ENCODE measurements around the gene SLC35F1. TPM values are rescaled to one million over a fixed set of nuclear protein-coding genes. Genes with fewer than 3 reads are reported as not detected.

Gene SLC35F1
- total and polyA plus RNA-seq, 2 experiments from 2014 or later: not detected

- H3K4me2 ChIP-seq (ENCODE audit: unreplicated experiment): no peak overlapping the region
- H3K4me3 ChIP-seq: no peak overlapping the region
- DNase-seq: no peak
- TF ChIP-seq EZH2phosphoT487 (IDR thresholded peaks at IDR 0.05; ENCODE audit: insufficient read depth, low read depth) (no peak), EZH2 (IDR thresholded peaks at IDR 0.05; ENCODE audit: insufficient read depth, poor library complexity, severe bottlenecking) (no peak)
- in situ Hi-C loops (cut with MboI): no loop called here
- no peaks in the 10 kb centered on the region for H3K36me3 ChIP-seq (ENCODE audit: low read depth)
- H3K4me1 ChIP-seq (ENCODE audit: insufficient read depth): no peaks in the 10 kb centered on the region
- H3K79me2 ChIP-seq (ENCODE audit: insufficient read depth): no peaks in the 10 kb centered on the region
- H3K9me2 ChIP-seq (ENCODE audit: insufficient read depth): no peaks in the 10 kb centered on the region
- H2AFZ ChIP-seq: no peak overlapping the region
- no peak overlapping the region for H3K9ac ChIP-seq
- 4 to 8% methylated on average over 1 of the region's 1 CpG for WGBS, 2 experiments (ENCODE audit: low coverage in 1 of 2, low lambda C conversion rate in 2 of 2, missing lambda C conversion rate in 2 of 2)
- H3K27me3 ChIP-seq (replicated peaks; ENCODE audit: insufficient read depth): no peaks in the 10 kb centered on the region
- H3K27ac ChIP-seq: no peak overlapping the region
- no peaks in the 10 kb centered on the region for H3F3A ChIP-seq (ENCODE audit: insufficient read depth)
- H4K20me1 ChIP-seq (ENCODE audit: insufficient read depth): no peaks in the 10 kb centered on the region
- H3K9me3 ChIP-seq (ENCODE audit: low read depth): no peaks in the 10 kb centered on the region
Observed at GRCh38 chr6:117985916-117986315, 78.9 kb downstream of the SLC35F1 start.

- Histone ChIP-seq H4K20me1 (ENCODE audit: insufficient read depth) (no peaks in the 10 kb centered on the region), H3K9me2 (ENCODE audit: insufficient read depth) (no peaks in the 10 kb centered on the region), H3K79me2 (ENCODE audit: insufficient read depth) (no peaks in the 10 kb centered on the region), H3K27ac (no peak overlapping the region), H3K4me2 (ENCODE audit: unreplicated experiment) (no peak overlapping the region), H3K9me3 (ENCODE audit: low read depth) (no peaks in the 10 kb centered on the region), H3K4me1 (ENCODE audit: insufficient read depth) (no peaks in the 10 kb centered on the region), H3K27me3 (replicated peaks; ENCODE audit: insufficient read depth) (no peaks in the 10 kb centered on the region), H3K36me3 (ENCODE audit: low read depth) (no peaks in the 10 kb centered on the region), H3F3A (ENCODE audit: insufficient read depth) (no peaks in the 10 kb centered on the region), H3K9ac (no peak overlapping the region), H2AFZ (no peak overlapping the region), H3K4me3 (no peak overlapping the region)
- 33 to 34% methylated on average over 4 of the region's 4 CpGs for WGBS, 2 experiments (ENCODE audit: low coverage in 1 of 2, low lambda C conversion rate in 2 of 2, missing lambda C conversion rate in 2 of 2)
- TF ChIP-seq EZH2 (IDR thresholded peaks at IDR 0.05; ENCODE audit: insufficient read depth, poor library complexity, severe bottlenecking) (no peak), EZH2phosphoT487 (IDR thresholded peaks at IDR 0.05; ENCODE audit: insufficient read depth, low read depth) (no peak)
- DNase-seq: no peak
- in situ Hi-C loops (cut with MboI): no loop called here
Observed at GRCh38 chr6:117986396-117986795, 79.3 kb downstream of the SLC35F1 start.

- H3K27ac ChIP-seq: no peak overlapping the region
- H3K9me2 ChIP-seq (ENCODE audit: insufficient read depth): no peaks in the 10 kb centered on the region
- WGBS, 2 experiments (ENCODE audit: low coverage in 1 of 2, low lambda C conversion rate in 2 of 2, missing lambda C conversion rate in 2 of 2): 29 to 38% methylated on average over 3 of the region's 3 CpGs
- TF ChIP-seq EZH2 (IDR thresholded peaks at IDR 0.05; ENCODE audit: insufficient read depth, poor library complexity, severe bottlenecking): no peak
- no peak for TF ChIP-seq EZH2phosphoT487 (IDR thresholded peaks at IDR 0.05; ENCODE audit: insufficient read depth, low read depth)
- no peaks in the 10 kb centered on the region for H4K20me1 ChIP-seq (ENCODE audit: insufficient read depth)
- no peak for DNase-seq
- no peaks in the 10 kb centered on the region for H3K9me3 ChIP-seq (ENCODE audit: low read depth)
- H3K9ac ChIP-seq: no peak overlapping the region
- no peaks in the 10 kb centered on the region for H3F3A ChIP-seq (ENCODE audit: insufficient read depth)
- H3K4me2 ChIP-seq (ENCODE audit: unreplicated experiment): no peak overlapping the region
- H2AFZ ChIP-seq: no peak overlapping the region
- no peaks in the 10 kb centered on the region for H3K79me2 ChIP-seq (ENCODE audit: insufficient read depth)
- H3K4me1 ChIP-seq (ENCODE audit: insufficient read depth): no peaks in the 10 kb centered on the region
- in situ Hi-C loops (cut with MboI): no loop called here
- H3K36me3 ChIP-seq (ENCODE audit: low read depth): no peaks in the 10 kb centered on the region
- H3K27me3 ChIP-seq (replicated peaks; ENCODE audit: insufficient read depth): no peaks in the 10 kb centered on the region
- H3K4me3 ChIP-seq: no peak overlapping the region
Observed at GRCh38 chr6:117989086-117989485, 82.0 kb downstream of the SLC35F1 start.

- in situ Hi-C loops (cut with MboI): no loop called here
- no peaks in the 10 kb centered on the region for H3K27me3 ChIP-seq (replicated peaks; ENCODE audit: insufficient read depth)
- no peaks in the 10 kb centered on the region for H3K9me2 ChIP-seq (ENCODE audit: insufficient read depth)
- no peak overlapping the region for H3K27ac ChIP-seq
- no peak for DNase-seq
- no peaks in the 10 kb centered on the region for H4K20me1 ChIP-seq (ENCODE audit: insufficient read depth)
- H2AFZ ChIP-seq: no peak overlapping the region
- no peaks in the 10 kb centered on the region for H3K9me3 ChIP-seq (ENCODE audit: low read depth)
- no peaks in the 10 kb centered on the region for H3K36me3 ChIP-seq (ENCODE audit: low read depth)
- H3K9ac ChIP-seq: no peak overlapping the region
- no peak overlapping the region for H3K4me2 ChIP-seq (ENCODE audit: unreplicated experiment)
- no peaks in the 10 kb centered on the region for H3F3A ChIP-seq (ENCODE audit: insufficient read depth)
- 23 to 26% methylated on average over 1 of the region's 1 CpG for WGBS, 2 experiments (ENCODE audit: low coverage in 1 of 2, low lambda C conversion rate in 2 of 2, missing lambda C conversion rate in 2 of 2)
- H3K4me3 ChIP-seq: no peak overlapping the region
- no peaks in the 10 kb centered on the region for H3K4me1 ChIP-seq (ENCODE audit: insufficient read depth)
- no peaks in the 10 kb centered on the region for H3K79me2 ChIP-seq (ENCODE audit: insufficient read depth)
- TF ChIP-seq EZH2phosphoT487 (IDR thresholded peaks at IDR 0.05; ENCODE audit: insufficient read depth, low read depth): no peak
- no peak for TF ChIP-seq EZH2 (IDR thresholded peaks at IDR 0.05; ENCODE audit: insufficient read depth, poor library complexity, severe bottlenecking)
Observed at GRCh38 chr6:117990151-117990550, 83.1 kb downstream of the SLC35F1 start.

- Histone ChIP-seq H3K27me3 (replicated peaks; ENCODE audit: insufficient read depth) (no peaks in the 10 kb centered on the region), H3K9me2 (ENCODE audit: insufficient read depth) (no peaks in the 10 kb centered on the region), H3K4me3 (no peak overlapping the region), H3K79me2 (ENCODE audit: insufficient read depth) (no peaks in the 10 kb centered on the region), H3F3A (ENCODE audit: insufficient read depth) (no peaks in the 10 kb centered on the region), H3K9ac (no peak overlapping the region), H3K9me3 (ENCODE audit: low read depth) (no peaks in the 10 kb centered on the region), H2AFZ (no peak overlapping the region), H4K20me1 (ENCODE audit: insufficient read depth) (no peaks in the 10 kb centered on the region), H3K4me2 (ENCODE audit: unreplicated experiment) (no peak overlapping the region), H3K27ac (no peak overlapping the region), H3K4me1 (ENCODE audit: insufficient read depth) (no peaks in the 10 kb centered on the region), H3K36me3 (ENCODE audit: low read depth) (no peaks in the 10 kb centered on the region)
- no peak for DNase-seq
- TF ChIP-seq EZH2phosphoT487 (IDR thresholded peaks at IDR 0.05; ENCODE audit: insufficient read depth, low read depth) (no peak), EZH2 (IDR thresholded peaks at IDR 0.05; ENCODE audit: insufficient read depth, poor library complexity, severe bottlenecking) (no peak)
- in situ Hi-C loops (cut with MboI): no loop called here
- 0 to 8% methylated on average over 1 of the region's 1 CpG for WGBS, 2 experiments (ENCODE audit: low coverage in 1 of 2, low lambda C conversion rate in 2 of 2, missing lambda C conversion rate in 2 of 2)
Observed at GRCh38 chr6:117992856-117993255, 85.8 kb downstream of the SLC35F1 start.
